ENCODE data around the gene TXNDC16.

Gene TXNDC16

GRCh38 chr14:52391881-52392615, 160.3 kb downstream of the TXNDC16 start:
- DNase-seq: no peak

Data from nucleus accumbens (tissue), 56 donors.